ENCODE results near the gene KNSTRN.

DNA sequence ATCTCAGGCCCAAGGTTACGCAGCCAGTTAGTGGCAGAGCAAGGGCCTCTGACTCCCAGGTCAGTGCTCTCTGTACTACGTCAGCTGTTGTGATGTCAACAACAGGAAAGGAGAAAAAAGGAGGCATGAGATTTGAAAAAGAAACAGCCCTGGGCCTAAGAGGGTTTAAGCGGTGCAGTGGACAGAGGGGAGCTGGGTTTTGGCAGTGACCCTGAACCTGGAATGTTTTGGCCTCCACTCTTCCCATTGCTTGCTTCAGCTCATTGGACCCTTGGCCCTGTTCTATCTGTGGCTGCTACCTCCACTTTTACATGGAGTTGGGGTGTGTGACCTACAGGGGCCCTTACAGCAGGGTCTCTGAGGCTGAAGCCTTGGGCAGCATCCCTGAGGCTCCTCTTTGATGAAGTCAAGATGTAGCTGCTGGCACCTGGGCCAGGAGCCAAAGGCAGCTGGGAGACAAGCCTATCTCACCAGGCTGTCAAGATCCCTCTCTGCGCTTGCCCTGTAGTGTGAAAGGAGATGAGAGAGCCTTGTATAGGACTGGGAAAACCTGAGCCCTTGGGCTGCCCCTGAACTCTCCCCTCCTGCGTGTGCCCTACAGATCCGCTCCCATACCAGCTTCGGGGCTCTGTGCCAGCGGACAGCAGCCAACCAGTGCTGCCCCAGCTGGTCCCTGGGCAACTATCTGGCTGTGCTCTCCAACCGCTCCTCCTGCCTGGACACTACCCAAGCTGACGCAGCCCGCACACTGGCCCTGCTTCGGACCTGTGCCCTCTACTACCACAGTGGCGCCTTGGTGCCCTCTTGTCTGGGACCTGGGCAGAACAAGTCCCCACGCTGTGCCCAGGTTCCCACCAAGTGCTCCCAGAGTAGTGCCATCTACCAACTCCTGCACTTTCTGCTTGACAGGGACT, 15.8 kb upstream of the KNSTRN start:
- TF ChIP-seq POLR2A (IDR thresholded peaks at IDR 0.05; ENCODE audit: low read length) = no peak
- no peak for TF ChIP-seq GATA1 (IDR thresholded peaks at IDR 0.05; ENCODE audit: low read depth, low read length)
